PC-9 (cell line): ENCODE results near the gene VAPA. TPM values are rescaled to one million over a fixed set of nuclear protein-coding genes. Genes with fewer than 3 reads are reported as not detected.
"Not testable (repeated sequence)": the region's sequence is repeated elsewhere in the genome, so short reads cannot be mapped to it uniquely, and the experiment has no call there.

Source experiments
- BruUV-seq: library from RNA; stranded (reverse); fragments of 400-500 nt; replicated peaks from 2 replicates; lab custom pipeline; 2021; lab: Mats Ljungman, UMichigan
- CTCF ChIA-PET: fragments of 300-600 bp; sonication (Branson Sonifier 250); formaldehyde crosslinking; loops from one replicate; lab custom pipeline; 2022; ENCODE audit warnings: antibody characterized with exemption; lab: Charles Lee
- POLR2A ChIA-PET: fragments of 300-600 bp; sonication (Branson Sonifier 250); formaldehyde crosslinking; loops from one replicate; lab custom pipeline; 2022; ENCODE audit warnings: antibody characterized with exemption; ENCODE audit not compliant: unreplicated experiment; lab: Charles Lee
- DNase-seq, 2 experiments: peaks; one replicate each; pipeline versions ENCODE4 v3.0.0 to v3.0.0-alpha.2; 2015 to 2022; ENCODE audit warnings: mixed read lengths in 1 of 2
- H2AFZ ChIP-seq: fragments of 200-600 bp; sonication (generic); 2 replicates; pipeline ENCODE4 v1.8.1; 2017; ENCODE audit warnings: antibody characterized with exemption
- H3F3A ChIP-seq: fragments of 200-600 bp; sonication (generic); 2 replicates; pipeline ENCODE4 v1.8.1; 2017; ENCODE audit warnings: antibody characterized with exemption, mild to moderate bottlenecking, low read depth; ENCODE audit not compliant: insufficient read depth
- H3K27ac ChIP-seq: fragments of 200-600 bp; sonication (generic); 2 replicates; pipeline ENCODE4 v1.6.1; 2016; ENCODE audit warnings: mixed run types
- H3K27me3 ChIP-seq: fragments of 200-600 bp; sonication (generic); 2 replicates; pipeline ENCODE4 v1.6.1; 2016; ENCODE audit warnings: low read depth, mixed run types; ENCODE audit not compliant: insufficient read depth
- H3K36me3 ChIP-seq: fragments of 200-600 bp; sonication (generic); 2 replicates; pipeline ENCODE4 v1.6.1; 2016; ENCODE audit warnings: low read depth, mixed run types
- H3K4me1 ChIP-seq: fragments of 200-600 bp; sonication (generic); replicated peaks from 2 replicates; pipeline ENCODE4 v1.6.1; 2016; ENCODE audit warnings: mixed run types; ENCODE audit not compliant: insufficient read depth
- H3K4me2 ChIP-seq: fragments of 200-600 bp; sonication (generic); 2 replicates; pipeline ENCODE4 v1.6.1; 2017; ENCODE audit warnings: mixed run types
- H3K4me3 ChIP-seq: fragments of 200-600 bp; sonication (generic); 2 replicates; pipeline ENCODE4 v1.6.1; 2016; ENCODE audit warnings: mixed run types
- H3K79me2 ChIP-seq: fragments of 200-600 bp; sonication (generic); 2 replicates; pipeline ENCODE4 v1.6.1; 2017; ENCODE audit warnings: low read depth, mixed run types
- H3K9me2 ChIP-seq: fragments of 200-600 bp; sonication (generic); 2 replicates; pipeline ENCODE4 v1.8.1; 2017; ENCODE audit warnings: mild to moderate bottlenecking; ENCODE audit not compliant: insufficient read depth
- H3K9me3 ChIP-seq: fragments of 200-600 bp; sonication (generic); 2 replicates; pipeline ENCODE4 v1.8.1; 2016; ENCODE audit warnings: low read depth; ENCODE audit not compliant: insufficient read depth
- H4K20me1 ChIP-seq: fragments of 200-600 bp; sonication (generic); 2 replicates; pipeline ENCODE4 v1.8.1; 2017; ENCODE audit not compliant: insufficient read depth
- EZH2 ChIP-seq: fragments of 200-600 bp; sonication (generic); IDR thresholded peaks from 2 replicates; pipeline ENCODE4 v1.8.0; 2017; ENCODE audit warnings: antibody characterized with exemption, low read depth
- intact Hi-C: fragments of 100-400 bp; cut with micrococcal nuclease; formaldehyde crosslinking; loops from one replicate; pipeline ENCODE4 v1.10.0; 2022; ENCODE audit not compliant: unreplicated experiment
- total RNA-seq: library from RNA; stranded (reverse); gene quantifications from 2 replicates; pipeline ENCODE4 v1.2.3, GENCODE V29; 2021
- TF ChIP-seq, protein P1 (sequence below): fragments of 200-600 bp; sonication (generic); conservative IDR thresholded peaks from 2 replicates; pipeline ENCODE4 v1.6.1; 2017; ENCODE audit warnings: mixed run types, antibody characterized with exemption, mild to moderate bottlenecking, moderate library complexity

The VAPA gene
- total RNA-seq, 1 experiment from 2014 or later, result 340 TPM

- no peak for TF ChIP-seq EZH2
- TF ChIP-seq, protein P1, sequence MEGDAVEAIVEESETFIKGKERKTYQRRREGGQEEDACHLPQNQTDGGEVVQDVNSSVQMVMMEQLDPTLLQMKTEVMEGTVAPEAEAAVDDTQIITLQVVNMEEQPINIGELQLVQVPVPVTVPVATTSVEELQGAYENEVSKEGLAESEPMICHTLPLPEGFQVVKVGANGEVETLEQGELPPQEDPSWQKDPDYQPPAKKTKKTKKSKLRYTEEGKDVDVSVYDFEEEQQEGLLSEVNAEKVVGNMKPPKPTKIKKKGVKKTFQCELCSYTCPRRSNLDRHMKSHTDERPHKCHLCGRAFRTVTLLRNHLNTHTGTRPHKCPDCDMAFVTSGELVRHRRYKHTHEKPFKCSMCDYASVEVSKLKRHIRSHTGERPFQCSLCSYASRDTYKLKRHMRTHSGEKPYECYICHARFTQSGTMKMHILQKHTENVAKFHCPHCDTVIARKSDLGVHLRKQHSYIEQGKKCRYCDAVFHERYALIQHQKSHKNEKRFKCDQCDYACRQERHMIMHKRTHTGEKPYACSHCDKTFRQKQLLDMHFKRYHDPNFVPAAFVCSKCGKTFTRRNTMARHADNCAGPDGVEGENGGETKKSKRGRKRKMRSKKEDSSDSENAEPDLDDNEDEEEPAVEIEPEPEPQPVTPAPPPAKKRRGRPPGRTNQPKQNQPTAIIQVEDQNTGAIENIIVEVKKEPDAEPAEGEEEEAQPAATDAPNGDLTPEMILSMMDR, result no peak
- Histone ChIP-seq H2AFZ (no peak overlapping the region), H3K36me3 (no peaks in the 10 kb centered on the region), H3K4me2 (no peak overlapping the region), H3K79me2 (no peaks in the 10 kb centered on the region), H3K27me3 (no peaks in the 10 kb centered on the region), H3K9me3 (no peaks in the 10 kb centered on the region), H3F3A (peaks cover 15% of the 10 kb centered on the region), H3K4me3 (no peak overlapping the region), H3K9me2 (no peaks in the 10 kb centered on the region), H3K27ac (no peak overlapping the region), H3K4me1 (peaks cover 25% of the 10 kb centered on the region), H4K20me1 (no peaks in the 10 kb centered on the region)
- CTCF ChIA-PET, result no interaction called here
- DNase-seq, result no peak
- no TSS peak for BruUV-seq
- intact Hi-C loops, result no loop called here
- POLR2A ChIA-PET, result no interaction called here
Observed at GRCh38 chr18:9901377-9901776, 12.4 kb upstream of the VAPA start.

DNA sequence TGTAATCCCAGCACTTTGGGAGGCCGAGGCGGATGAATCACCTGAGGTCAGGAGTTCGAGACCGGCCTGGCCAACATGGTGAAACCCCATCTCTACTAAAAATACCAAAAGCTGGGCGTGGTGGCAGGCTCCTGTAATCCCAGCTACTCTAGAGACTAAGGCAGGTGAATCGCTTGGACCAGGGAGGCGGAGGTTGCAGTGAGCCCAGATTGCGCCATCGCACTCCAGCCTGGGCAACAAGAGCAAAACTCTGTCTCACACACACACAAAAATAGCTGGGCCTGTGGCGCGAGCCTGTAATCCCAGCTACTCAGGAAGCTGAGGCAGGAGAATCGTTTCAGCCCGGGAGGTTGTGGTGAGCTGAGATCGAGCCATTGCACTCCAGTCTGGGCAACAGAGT lies 11.6 kb upstream of the VAPA start:
- H3K79me2 ChIP-seq, DNase-seq, POLR2A ChIA-PET: not testable (repeated sequence)

DNA sequence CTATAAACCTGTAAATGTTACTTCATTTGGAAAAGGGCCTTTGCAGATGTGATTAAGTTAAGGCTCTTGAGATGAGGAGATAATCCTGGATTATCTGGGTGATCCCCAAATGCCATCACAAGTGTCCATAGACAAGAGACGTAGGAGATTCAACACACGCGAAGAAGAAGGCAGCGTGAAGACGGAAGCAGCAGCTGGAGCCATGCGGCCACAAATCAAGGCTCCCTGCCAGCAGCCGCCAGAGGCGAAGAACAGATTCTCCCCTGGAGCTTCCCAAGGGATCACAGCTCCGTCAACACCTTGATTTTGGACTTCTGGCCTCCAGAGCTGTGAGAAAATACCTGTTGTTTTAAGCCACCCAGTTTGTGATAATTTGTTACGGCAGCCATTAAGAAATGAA lies 11.0 kb upstream of the VAPA start:
- Histone ChIP-seq H4K20me1 (no peaks in the 10 kb centered on the region), H3K79me2 (no peaks in the 10 kb centered on the region), H3K9me3 (no peaks in the 10 kb centered on the region), H3K27ac (no peak overlapping the region), H3K4me2 (no peak overlapping the region), H3K4me1 (peaks cover 24% of the 10 kb centered on the region), H3F3A (peaks cover 15% of the 10 kb centered on the region), H2AFZ (no peak overlapping the region), H3K4me3 (no peak overlapping the region), H3K27me3 (no peaks in the 10 kb centered on the region), H3K36me3 (no peaks in the 10 kb centered on the region), H3K9me2 (no peaks in the 10 kb centered on the region)
- BruUV-seq, result no TSS peak
- intact Hi-C loops, result no loop called here
- DNase-seq, result no peak
- TF ChIP-seq, protein P1, result no peak
- no peak for TF ChIP-seq EZH2
- ChIA-PET POLR2A (no interaction called here), CTCF (no interaction called here)

More for the DNA sequence above, 11.6 kb upstream of the VAPA start:
- H3K4me2 ChIP-seq, H2AFZ ChIP-seq, H3K4me3 ChIP-seq, H3K9me2 ChIP-seq, H3K36me3 ChIP-seq, H3K27ac ChIP-seq, H4K20me1 ChIP-seq, BruUV-seq, CTCF ChIA-PET, intact Hi-C loops, H3K9me3 ChIP-seq, H3K27me3 ChIP-seq: not testable (repeated sequence)
- Histone ChIP-seq H3F3A (peaks cover 15% of the 10 kb centered on the region), H3K4me1 (peaks cover 25% of the 10 kb centered on the region)

- intact Hi-C loops, result no loop called here
- Histone ChIP-seq H3K9me3 (no peaks in the 10 kb centered on the region), H3K4me2 (no peak overlapping the region), H3K4me3 (no peak overlapping the region), H3K27me3 (no peaks in the 10 kb centered on the region), H2AFZ (no peak overlapping the region), H4K20me1 (no peaks in the 10 kb centered on the region), H3F3A (no peaks in the 10 kb centered on the region), H3K27ac (no peak overlapping the region), H3K79me2 (no peaks in the 10 kb centered on the region), H3K9me2 (no peaks in the 10 kb centered on the region), H3K4me1 (no peaks in the 10 kb centered on the region), H3K36me3 (no peaks in the 10 kb centered on the region)
- CTCF ChIA-PET, result no interaction called here
- POLR2A ChIA-PET, result no interaction called here
- BruUV-seq, result no TSS peak
- TF ChIP-seq EZH2, result no peak
- no peak for DNase-seq
Observed at GRCh38 chr18:9905401-9905922, 8.4 kb upstream of the VAPA start.
